ENCODE measurements around the gene HTR3C.
"Not testable (repeated sequence)": the region's sequence is repeated elsewhere in the genome, so short reads cannot be mapped to it uniquely, and the experiment has no call there.

The HTR3C gene

GRCh38 chr3:184052767-184053166 is at the start of gene HTR3C:
HTR3C (plus strand) TSS chr3:184053047; CDS start chr3:184053081, 34 bp downstream.
- DNase-seq: no peak

- no peak for DNase-seq
Measured at GRCh38 chr3:184003187-184003967, 49.5 kb upstream of the HTR3C start.

GRCh38 chr3:184004476-184004875 is 48.4 kb upstream of the HTR3C start:
- DNase-seq: no peak

GRCh38 chr3:184005941-184006507 is 46.8 kb upstream of the HTR3C start:
- DNase-seq: peak; percentile 90

GRCh38 chr3:184007143-184007813 is 45.6 kb upstream of the HTR3C start:
- DNase-seq: not testable (repeated sequence)

GRCh38 chr3:184008161-184008560 is 44.7 kb upstream of the HTR3C start:
- DNase-seq: no peak

- DNase-seq: no peak
Measured at GRCh38 chr3:184011230-184011876, 41.5 kb upstream of the HTR3C start.

GRCh38 chr3:184011937-184012889 is 40.6 kb upstream of the HTR3C start:
- DNase-seq: no peak

GRCh38 chr3:184015381-184016019 is 37.3 kb upstream of the HTR3C start:
- DNase-seq: no peak

GRCh38 chr3:184016169-184016570 is 36.7 kb upstream of the HTR3C start:
- DNase-seq: no peak

GRCh38 chr3:184016811-184017671 is 35.8 kb upstream of the HTR3C start:
- DNase-seq: peak; percentile 50

GRCh38 chr3:184017672-184018423 is 35.0 kb upstream of the HTR3C start, which contains the start of gene ABCC5:
ABCC5 (minus strand) TSS chr3:184017884; CDS start chr3:184014392, 3,492 bp downstream.
- peak; percentile 93 for DNase-seq

- no peak for DNase-seq
Measured at GRCh38 chr3:184018424-184018973, 34.3 kb upstream of the HTR3C start.

- no peak for DNase-seq
Measured at GRCh38 chr3:184022323-184022722, 30.5 kb upstream of the HTR3C start.

- not testable (repeated sequence) for DNase-seq
Measured at GRCh38 chr3:184025256-184025655, 27.6 kb upstream of the HTR3C start.

GRCh38 chr3:184028275-184028890 is 24.5 kb upstream of the HTR3C start:
- not testable (repeated sequence) for DNase-seq

GRCh38 chr3:184029443-184029842 is 23.4 kb upstream of the HTR3C start:
- no peak for DNase-seq

- DNase-seq: no peak
Measured at GRCh38 chr3:184030536-184030935, 22.3 kb upstream of the HTR3C start.

- no peak for DNase-seq
Measured at GRCh38 chr3:184031187-184031792, 21.6 kb upstream of the HTR3C start, which contains the start of gene HTR3D. HTR3D (plus strand) TSS chr3:184031742; CDS start chr3:184031742, 0 bp downstream.
